GM18499 (cell line): ENCODE measurements around the gene CABP2.
A peak's percentile ranks its signal among the peaks of the same experiment; 100 is the strongest.

ENCODE experiments used
- ATAC-seq: cut with Tn5 transposase; IDR thresholded peaks from one replicate; pipeline ENCODE4 v1.9.1; 2021; ENCODE audit warnings: moderate number of reproducible peaks; ENCODE audit not compliant: insufficient read depth, unreplicated experiment

The CABP2 gene

DNA sequence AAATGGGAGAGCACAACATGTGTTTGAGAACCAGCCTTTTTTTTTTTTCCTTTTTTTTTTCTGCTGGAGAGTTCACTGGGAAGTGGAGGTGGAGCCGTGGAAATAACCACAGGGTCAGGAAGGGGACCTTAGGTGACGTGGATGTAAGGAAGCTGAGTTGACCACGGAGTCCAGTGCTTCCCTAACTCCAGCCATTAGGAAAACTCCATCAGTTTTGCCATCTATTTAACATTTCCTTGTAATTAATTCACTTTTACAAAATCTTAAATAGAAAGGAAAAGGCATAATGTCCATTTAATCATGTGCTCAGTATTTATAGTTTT lies 13.3 kb downstream of the CABP2 start:
- ATAC-seq = no peak

DNA sequence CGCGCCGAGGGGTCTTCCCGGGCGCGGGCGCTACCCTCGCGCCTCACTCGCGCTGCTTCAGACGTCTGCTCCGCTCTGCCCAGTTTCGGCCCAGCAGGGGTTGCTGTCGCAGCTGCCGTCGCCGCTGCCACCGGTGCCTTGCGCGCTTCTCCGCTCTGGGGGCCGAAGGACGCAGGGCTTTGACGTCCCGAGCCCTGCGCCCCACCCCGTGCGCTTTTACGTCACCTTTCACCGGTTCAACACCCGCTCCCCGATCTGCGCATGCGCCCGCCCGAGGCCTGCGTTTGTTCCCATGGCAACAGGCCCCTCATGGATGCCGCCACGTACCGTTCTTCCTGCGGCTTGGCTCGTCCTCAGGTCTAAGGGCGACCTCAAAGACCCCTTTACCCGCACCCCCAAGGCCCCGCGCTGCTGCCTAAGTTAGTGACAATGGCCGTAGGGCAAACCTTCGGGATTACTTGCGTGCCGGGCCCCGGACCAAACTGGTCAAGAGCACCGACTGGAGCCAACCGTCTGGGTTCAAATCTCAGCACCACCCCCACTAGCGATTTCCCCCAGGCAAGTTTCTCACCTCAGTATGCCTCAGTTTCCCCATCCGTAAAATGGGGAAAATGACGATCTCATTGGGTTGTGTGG lies 14.6 kb downstream of the CABP2 start:
- ATAC-seq = peak; percentile 32

DNA sequence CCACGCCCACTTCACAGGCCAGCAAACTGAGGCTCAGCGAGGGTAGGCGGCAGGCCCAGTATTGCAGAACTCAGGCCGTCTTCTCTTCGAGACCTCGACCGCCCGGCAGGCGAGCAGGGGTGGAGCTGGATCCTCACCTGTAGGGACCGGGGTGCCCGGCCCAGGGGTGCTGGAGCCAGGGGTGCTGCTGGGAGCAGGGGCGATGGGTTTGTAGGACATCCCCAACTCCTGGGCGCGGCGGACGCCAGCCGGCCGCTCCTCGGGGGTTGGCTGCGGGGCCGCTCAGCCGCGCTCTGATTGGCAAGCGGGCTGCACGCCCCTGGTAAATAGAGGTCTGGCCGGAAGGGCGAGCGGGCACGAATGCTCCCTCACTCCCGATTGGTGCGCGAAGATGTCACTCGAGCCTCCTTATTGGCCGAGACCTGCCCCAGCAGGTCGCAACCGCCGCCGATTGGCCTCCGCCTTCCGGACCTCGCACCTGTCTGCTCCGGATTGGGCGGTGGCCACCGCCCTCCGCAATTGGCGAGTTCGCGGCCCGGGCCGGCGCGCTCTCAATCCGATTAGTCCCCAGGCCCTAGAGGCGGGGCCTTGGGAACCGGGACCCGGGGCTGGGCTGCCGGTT lies 15.3 kb downstream of the CABP2 start, which contains the start of gene CDK2AP2:
TSS of gene CDK2AP2 (minus strand) at position 299 of the 622 bp plus-strand sequence. CDS start at position 219, 80 bp downstream.
- peak; percentile 63 for ATAC-seq

GRCh38 chr11:67507242-67507863 lies 15.9 kb downstream of the CABP2 start:
- no peak for ATAC-seq

- no peak for ATAC-seq
These were observed 16.7 kb downstream of the CABP2 start for GRCh38 chr11:67506426-67507051.

- ATAC-seq = no peak
These were observed 17.4 kb downstream of the CABP2 start for GRCh38 chr11:67505605-67506396.

- no peak for ATAC-seq
These were observed 18.2 kb downstream of the CABP2 start, which contains the start of gene PITPNM1 for GRCh38 chr11:67504950-67505581. TSS of gene PITPNM1 (minus strand) at chr11:67505363. CDS start at chr11:67504180, 1,183 bp downstream.

GRCh38 chr11:67504005-67504949 lies 19.0 kb downstream of the CABP2 start:
- no peak for ATAC-seq

DNA sequence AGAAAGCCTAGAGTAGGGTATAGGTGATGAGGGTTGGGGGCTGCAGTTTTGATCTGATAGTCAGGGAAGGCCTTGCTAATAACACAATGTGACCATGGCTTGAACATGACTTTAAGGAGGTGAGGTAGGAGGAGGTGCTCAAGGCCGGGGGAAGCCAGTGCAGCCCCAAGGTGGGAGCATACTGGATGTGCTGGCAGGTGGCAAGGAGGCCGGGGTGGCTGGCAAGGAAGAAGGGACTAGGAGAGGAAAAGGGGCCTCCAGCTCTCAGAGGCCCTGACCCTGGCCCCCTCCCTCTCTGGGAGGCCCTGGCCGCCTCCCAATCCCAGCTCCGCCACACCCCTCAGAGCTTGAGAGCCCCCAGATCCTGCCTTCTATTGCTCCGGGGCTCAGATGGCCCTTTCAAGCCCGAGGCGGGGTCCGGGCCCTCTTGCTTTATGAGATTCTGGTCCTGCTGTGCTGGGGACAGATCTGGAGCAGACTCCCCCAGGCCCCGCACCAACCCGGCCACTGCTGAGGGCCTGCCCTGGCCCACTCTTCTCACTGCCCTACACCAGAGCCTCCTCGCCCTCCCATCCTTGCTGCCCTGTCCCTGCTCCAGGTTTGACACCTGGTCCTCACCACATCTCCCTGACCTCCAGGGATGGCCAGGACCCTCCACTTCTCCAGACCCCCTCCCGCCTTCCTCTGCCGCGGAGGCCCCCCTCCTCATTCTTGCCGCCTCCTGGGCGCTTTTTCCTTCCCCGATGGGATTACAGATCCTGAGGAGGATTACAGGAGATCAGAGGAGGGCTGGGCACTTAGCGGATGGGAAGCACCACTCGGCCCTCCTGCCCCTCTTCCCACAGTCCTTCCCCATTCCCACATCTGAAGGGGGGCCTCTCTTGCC lies 19.9 kb downstream of the CABP2 start:
- ATAC-seq = no peak

- ATAC-seq = no peak
These were observed 20.8 kb downstream of the CABP2 start for GRCh38 chr11:67502328-67502979.

DNA sequence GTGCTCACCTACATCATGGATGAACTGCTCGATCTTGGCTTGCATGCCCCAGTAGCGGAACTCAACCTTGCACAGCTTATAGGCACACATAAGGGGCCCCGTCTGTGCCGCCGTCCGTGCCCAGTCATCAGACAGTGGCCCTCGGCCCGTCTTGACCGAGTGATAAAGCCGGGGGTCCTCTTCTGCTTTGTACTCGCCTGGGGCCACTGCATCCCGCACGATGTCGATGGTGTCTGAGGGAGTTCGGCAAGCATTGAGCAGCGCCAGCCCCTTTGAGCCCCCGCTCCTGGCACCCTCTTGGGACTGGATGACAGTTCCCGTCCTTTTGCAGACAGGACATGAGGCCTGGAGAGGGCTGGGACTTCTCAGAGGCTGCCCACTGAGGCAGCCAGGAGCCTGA lies 21.4 kb downstream of the CABP2 start:
- ATAC-seq = no peak

GRCh38 chr11:67500831-67501715 lies 22.2 kb downstream of the CABP2 start:
- no peak for ATAC-seq

GRCh38 chr11:67500484-67500821 lies 22.8 kb downstream of the CABP2 start:
- no peak for ATAC-seq

DNA sequence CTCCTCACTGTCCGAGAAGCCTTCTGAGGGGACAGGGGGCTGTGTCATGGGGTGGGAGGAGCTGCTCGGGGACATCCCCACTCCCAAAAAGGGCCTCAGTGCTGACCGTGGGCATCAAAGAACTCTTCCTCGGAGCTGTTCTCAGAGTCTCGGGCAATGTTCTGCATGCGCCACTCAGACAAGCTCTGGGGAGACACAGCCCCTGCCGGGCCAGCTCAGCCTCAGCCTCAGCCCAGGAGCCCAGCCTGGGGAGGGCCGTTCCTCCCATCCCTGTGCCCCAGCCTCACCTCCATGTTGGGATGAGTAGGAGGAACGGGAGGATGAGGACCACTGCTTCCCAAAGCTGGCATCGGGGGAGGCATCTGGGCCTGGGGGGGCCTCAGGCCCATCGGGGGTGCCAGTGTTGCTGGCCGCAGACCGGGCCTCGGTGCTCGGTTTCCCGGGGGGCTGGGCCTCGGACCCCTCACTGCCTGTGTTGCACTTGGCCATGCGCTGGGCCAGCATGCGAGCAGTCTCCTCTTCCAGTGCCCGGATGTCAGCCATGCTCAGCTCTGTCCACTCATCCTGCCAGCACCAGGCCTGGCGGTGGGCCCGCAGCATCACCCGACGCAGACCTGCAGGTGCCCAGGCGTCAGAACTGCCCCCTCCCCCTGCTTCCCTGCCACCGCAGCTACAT lies 23.3 kb downstream of the CABP2 start:
- ATAC-seq = no peak

GRCh38 chr11:67498544-67498972 lies 24.7 kb downstream of the CABP2 start:
- no peak for ATAC-seq

DNA sequence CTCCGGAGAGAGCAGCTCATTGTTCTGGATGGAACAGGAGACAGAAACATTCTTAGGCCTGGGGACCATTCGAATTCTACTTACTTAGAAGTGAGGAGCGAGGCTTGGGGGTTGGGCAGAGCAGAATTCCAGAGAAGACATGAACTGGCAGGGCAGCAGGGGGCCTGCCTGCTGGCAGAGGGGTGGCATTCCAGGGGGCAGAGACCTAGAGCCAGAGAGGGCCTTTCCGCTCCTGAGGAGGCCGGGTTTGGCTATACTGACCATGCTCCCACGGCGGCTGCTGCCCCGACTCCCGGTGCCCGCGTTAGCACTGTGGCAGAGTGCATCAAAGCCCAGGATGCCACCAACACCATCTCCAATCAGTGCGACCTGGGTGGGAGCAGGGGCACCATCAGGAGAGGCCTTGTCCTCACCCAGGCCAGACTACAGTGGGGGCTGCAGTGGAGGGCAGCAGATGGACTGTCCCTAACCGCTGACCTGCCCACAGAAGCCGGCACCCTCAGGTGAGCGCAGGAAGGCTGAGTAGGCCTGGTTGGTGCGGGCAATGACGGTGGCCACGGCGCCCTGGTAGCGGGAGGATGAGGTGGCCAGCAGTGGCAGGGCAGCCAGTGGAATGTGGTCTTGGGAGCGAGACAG lies 25.5 kb downstream of the CABP2 start:
- ATAC-seq = no peak
